OCI-LY1 (cell line): Measurements from ENCODE around the gene MRPS27.
A peak's percentile ranks its signal among the peaks of the same experiment; 100 is the strongest.

ENCODE experiments used
- H2AFZ ChIP-seq: fragments of 200-600 bp; sonication (generic), shearing (Covaris generic); 2 replicates; pipeline ENCODE4 v1.6.0; 2014; ENCODE audit warnings: antibody characterized with exemption, mild to moderate bottlenecking, low read length
- H3F3A ChIP-seq: fragments of 200-600 bp; sonication (generic), shearing (Covaris generic); 2 replicates; pipeline ENCODE4 v1.6.0; 2014; ENCODE audit warnings: mild to moderate bottlenecking, antibody characterized with exemption, low read length, moderate library complexity; ENCODE audit not compliant: insufficient read depth
- H3K27ac ChIP-seq: fragments of 200-600 bp; sonication (generic); 2 replicates; pipeline ENCODE4 v1.5.1; 2014; ENCODE audit warnings: low read length, mixed run types, mild to moderate bottlenecking, low read depth; ENCODE audit not compliant: poor library complexity, severe bottlenecking
- H3K27me3 ChIP-seq: fragments of 200-600 bp; sonication (generic); 2 replicates; pipeline ENCODE4 v1.6.0; 2014; ENCODE audit warnings: antibody characterized with exemption, mild to moderate bottlenecking, low read length, moderate library complexity; ENCODE audit not compliant: insufficient read depth
- H3K36me3 ChIP-seq: fragments of 200-600 bp; sonication (generic); 2 replicates; pipeline ENCODE4 v1.6.1; 2014; ENCODE audit warnings: mild to moderate bottlenecking, antibody characterized with exemption, low read length, moderate library complexity, mixed read lengths; ENCODE audit not compliant: insufficient read depth
- H3K4me1 ChIP-seq: fragments of 200-600 bp; sonication (generic); 2 replicates; pipeline ENCODE4 v1.5.1; 2014; ENCODE audit warnings: mild to moderate bottlenecking, low read length, moderate library complexity; ENCODE audit not compliant: insufficient read depth, severe bottlenecking
- H3K4me2 ChIP-seq: fragments of 200-600 bp; sonication (generic), shearing (Covaris generic); 2 replicates; pipeline ENCODE4 v1.6.1; 2014; ENCODE audit warnings: low read length
- H3K4me3 ChIP-seq: fragments of 200-600 bp; sonication (generic); 2 replicates; pipeline ENCODE4 v1.5.1; 2014; ENCODE audit warnings: low read length, low read depth, mild to moderate bottlenecking, mixed read lengths; ENCODE audit not compliant: poor library complexity, severe bottlenecking
- H3K79me2 ChIP-seq: fragments of 200-600 bp; shearing (Covaris generic); 2 replicates; pipeline ENCODE4 v1.6.1; 2016; ENCODE audit warnings: mixed run types, low read length, mixed read lengths; ENCODE audit not compliant: insufficient read depth
- H3K9ac ChIP-seq: fragments of 200-600 bp; sonication (generic), shearing (Covaris generic); 2 replicates; pipeline ENCODE4 v1.6.1; 2014; ENCODE audit warnings: mild to moderate bottlenecking, low read length, mixed read lengths
- H3K9me2 ChIP-seq: fragments of 200-600 bp; sonication (generic), shearing (Covaris generic); 2 replicates; pipeline ENCODE4 v1.6.1; 2014; ENCODE audit warnings: low read depth, mild to moderate bottlenecking, low read length, mixed read lengths
- H3K9me3 ChIP-seq: fragments of 200-600 bp; shearing (Covaris generic); 2 replicates; pipeline ENCODE4 v1.6.1; 2014; ENCODE audit warnings: low read length, mixed read lengths
- H4K20me1 ChIP-seq: fragments of 200-600 bp; sonication (generic), shearing (Covaris generic); 2 replicates; pipeline ENCODE4 v1.6.0; 2016; ENCODE audit warnings: mild to moderate bottlenecking, low read length; ENCODE audit not compliant: insufficient read depth
- CTCF ChIP-seq: fragments of 200-600 bp; sonication (generic), shearing (Covaris generic); IDR thresholded peaks from 2 replicates; pipeline ENCODE4 v1.5.1; 2017; ENCODE audit warnings: mild to moderate bottlenecking, antibody characterized with exemption, low read length, moderate library complexity, mixed read lengths
- EZH2 ChIP-seq: fragments of 200-600 bp; sonication (generic), shearing (Covaris generic); IDR thresholded peaks from 2 replicates; pipeline ENCODE4 v1.8.0; 2017; ENCODE audit warnings: borderline replicate concordance, mixed run types, mild to moderate bottlenecking, antibody characterized with exemption, low read length, moderate library complexity, mixed read lengths

MRPS27 gene

GRCh38 chr5:72294473-72294872 is 25.6 kb downstream of the MRPS27 start:
- no peak overlapping the region for H2AFZ ChIP-seq
- peaks cover 32% of the 10 kb centered on the region for H3K79me2 ChIP-seq
- peak overlapping the region; percentile 63 for H3K4me2 ChIP-seq
- H3K4me3 ChIP-seq, result peak overlapping the region; percentile 39
- no peaks in the 10 kb centered on the region for H4K20me1 ChIP-seq
- no peaks in the 10 kb centered on the region for H3K9me2 ChIP-seq
- peak overlapping the region; percentile 95 for H3K27ac ChIP-seq
- TF ChIP-seq EZH2 (no peak), CTCF (no peak)
- peaks cover 32% of the 10 kb centered on the region; the same call in 1 of the 2 replicates for H3K36me3 ChIP-seq
- H3K4me1 ChIP-seq, result peaks cover 100% of the 10 kb centered on the region
- peak overlapping the region; percentile 60 for H3K9ac ChIP-seq
- H3K27me3 ChIP-seq, result no peaks in the 10 kb centered on the region
- 0 out of 2 replicates have a peak, but pooled peaks cover 5% of the 10 kb centered on the region for H3F3A ChIP-seq
- H3K9me3 ChIP-seq, result no peaks in the 10 kb centered on the region

- Histone ChIP-seq H2AFZ (no peak overlapping the region), H3K27me3 (no peaks in the 10 kb centered on the region), H3F3A (0 out of 2 replicates have a peak, but pooled peaks cover 5% of the 10 kb centered on the region), H3K79me2 (peaks cover 25% of the 10 kb centered on the region), H3K4me2 (peak overlapping the region; percentile 63), H3K4me1 (peaks cover 100% of the 10 kb centered on the region), H3K9me2 (no peaks in the 10 kb centered on the region), H3K27ac (peak overlapping the region; percentile 95), H3K9ac (peak overlapping the region; percentile 60), H3K36me3 (peaks cover 32% of the 10 kb centered on the region), H4K20me1 (no peaks in the 10 kb centered on the region), H3K4me3 (peak overlapping the region; percentile 39), H3K9me3 (no peaks in the 10 kb centered on the region)
- TF ChIP-seq CTCF (no peak), EZH2 (no peak)
Observed at GRCh38 chr5:72293495-72294055, 26.5 kb downstream of the MRPS27 start.

GRCh38 chr5:72292411-72292810 is 27.6 kb downstream of the MRPS27 start:
- H3K9ac ChIP-seq, result peak overlapping the region; percentile 59
- H3K9me2 ChIP-seq, result no peaks in the 10 kb centered on the region
- H3K36me3 ChIP-seq, result peaks cover 43% of the 10 kb centered on the region
- no peaks in the 10 kb centered on the region for H3K27me3 ChIP-seq
- H3K79me2 ChIP-seq, result peaks cover 23% of the 10 kb centered on the region
- no peak overlapping the region for H3K4me3 ChIP-seq
- H3K9me3 ChIP-seq, result no peaks in the 10 kb centered on the region
- peak overlapping the region; percentile 95 for H3K27ac ChIP-seq
- peak overlapping the region; percentile 63 for H3K4me2 ChIP-seq
- no peak overlapping the region for H2AFZ ChIP-seq
- peaks cover 88% of the 10 kb centered on the region for H3K4me1 ChIP-seq
- TF ChIP-seq EZH2, result no peak
- no peak for TF ChIP-seq CTCF
- 0 out of 2 replicates have a peak, but pooled peaks cover 5% of the 10 kb centered on the region for H3F3A ChIP-seq
- H4K20me1 ChIP-seq, result no peaks in the 10 kb centered on the region
